ENCODE measurements around the gene ZNG1A.
"Not testable (repeated sequence)": the region's sequence is repeated elsewhere in the genome, so short reads cannot be mapped to it uniquely, and the experiment has no call there.

Gene ZNG1A

GRCh38 chr9:211036-211435 lies 32.2 kb upstream of the ZNG1A start:
- Histone ChIP-seq H3K36me3 (ENCODE audit: control insufficient read depth in 1 of 2, insufficient read depth in 2 of 2, low read length in 2 of 2) (no peaks in the 10 kb centered on the region), H3K27me3 (ENCODE audit: insufficient read depth, low read length) (no peaks in the 10 kb centered on the region), H3K14ac (ENCODE audit: low read length) (no peak overlapping the region), H3K79me1 (ENCODE audit: low read length) (peaks cover 8% of the 10 kb centered on the region), H4K12ac (ENCODE audit: low read depth, low read length) (no peak overlapping the region), H3K4me1 (ENCODE audit: control insufficient read depth in 1 of 2, insufficient read depth in 2 of 2, low read length in 2 of 2) (no peaks in the 10 kb centered on the region), H2BK12ac (ENCODE audit: low read length) (no peak overlapping the region), H2BK5ac (ENCODE audit: low read depth, low read length, poor library complexity) (no peak overlapping the region), H3K4me3 (ENCODE audit: low read depth, low read length) (no peak overlapping the region), H3K18ac (ENCODE audit: low read length) (no peak overlapping the region), H4K8ac (ENCODE audit: low read depth, low read length) (no peak overlapping the region), H3K4me2 (ENCODE audit: low read length) (no peak overlapping the region), H3K9ac (ENCODE audit: low read length) (no peak overlapping the region), H3K4ac (ENCODE audit: low read depth, low read length) (no peak overlapping the region), H4K91ac (ENCODE audit: low read depth, low read length) (no peak overlapping the region), H2AK5ac (ENCODE audit: low read length) (no peak overlapping the region), H3K27ac (ENCODE audit: low read depth, low read length) (no peak overlapping the region), H3K79me2 (ENCODE audit: control insufficient read depth, insufficient read depth, low read length, poor library complexity) (peaks cover 3% of the 10 kb centered on the region), H3K9me3 (ENCODE audit: insufficient read depth, low read depth, low read length) (no peaks in the 10 kb centered on the region), H2AFZ (ENCODE audit: insufficient read depth, low read length, poor library complexity) (no peak overlapping the region), H3K23ac (ENCODE audit: low read length) (no peak overlapping the region), H2BK120ac (ENCODE audit: insufficient read depth, low read length, poor library complexity) (no peak overlapping the region)
- DNase-seq: no peak
- WGBS (ENCODE audit: extremely low coverage, insufficient coverage, insufficient read length): no CpG with 5 or more reads among the region's 7 CpGs

GRCh38 chr9:209143-209758 lies 30.4 kb upstream of the ZNG1A start:
- H2BK5ac ChIP-seq (ENCODE audit: low read depth, low read length, poor library complexity): no peak overlapping the region

GRCh38 chr9:206481-206880 lies 27.6 kb upstream of the ZNG1A start:
- Histone ChIP-seq H3K4me1 (ENCODE audit: control insufficient read depth in 1 of 2, insufficient read depth in 2 of 2, low read length in 2 of 2) (no peaks in the 10 kb centered on the region), H4K12ac (ENCODE audit: low read depth, low read length) (no peak overlapping the region), H2BK12ac (ENCODE audit: low read length) (no peak overlapping the region), H3K4ac (ENCODE audit: low read depth, low read length) (no peak overlapping the region), H3K18ac (ENCODE audit: low read length) (no peak overlapping the region), H4K91ac (ENCODE audit: low read depth, low read length) (no peak overlapping the region), H3K79me1 (ENCODE audit: low read length) (no peaks in the 10 kb centered on the region), H3K14ac (ENCODE audit: low read length) (no peak overlapping the region), H2BK120ac (ENCODE audit: insufficient read depth, low read length, poor library complexity) (no peak overlapping the region), H4K8ac (ENCODE audit: low read depth, low read length) (no peak overlapping the region), H3K27me3 (ENCODE audit: insufficient read depth, low read length) (no peaks in the 10 kb centered on the region), H2AK5ac (ENCODE audit: low read length) (no peak overlapping the region), H3K79me2 (ENCODE audit: control insufficient read depth, insufficient read depth, low read length, poor library complexity) (no peaks in the 10 kb centered on the region), H3K9ac (ENCODE audit: low read length) (no peak overlapping the region), H3K4me2 (ENCODE audit: low read length) (no peak overlapping the region), H3K27ac (ENCODE audit: low read depth, low read length) (no peak overlapping the region), H3K9me3 (ENCODE audit: insufficient read depth, low read depth, low read length) (no peaks in the 10 kb centered on the region), H2AFZ (ENCODE audit: insufficient read depth, low read length, poor library complexity) (no peak overlapping the region), H3K36me3 (ENCODE audit: control insufficient read depth in 1 of 2, insufficient read depth in 2 of 2, low read length in 2 of 2) (no peaks in the 10 kb centered on the region), H3K4me3 (ENCODE audit: low read depth, low read length) (no peak overlapping the region), H2BK5ac (ENCODE audit: low read depth, low read length, poor library complexity) (no peak overlapping the region), H3K23ac (ENCODE audit: low read length) (no peak overlapping the region)
- WGBS (ENCODE audit: extremely low coverage, insufficient coverage, insufficient read length): no CpG with 5 or more reads among the region's 1 CpG
- no peak for DNase-seq

More at GRCh38 chr9:209143-209758, 30.4 kb upstream of the ZNG1A start:
- H3K27me3 ChIP-seq (ENCODE audit: insufficient read depth, low read length): no peaks in the 10 kb centered on the region
- H3K79me1 ChIP-seq (ENCODE audit: low read length): no peaks in the 10 kb centered on the region
- H3K9me3 ChIP-seq (ENCODE audit: insufficient read depth, low read depth, low read length): no peaks in the 10 kb centered on the region
- H4K8ac ChIP-seq (ENCODE audit: low read depth, low read length): no peak overlapping the region
- no peaks in the 10 kb centered on the region for H3K79me2 ChIP-seq (ENCODE audit: control insufficient read depth, insufficient read depth, low read length, poor library complexity)
- no peak overlapping the region for H2BK12ac ChIP-seq (ENCODE audit: low read length)
- no peak overlapping the region for H3K4ac ChIP-seq (ENCODE audit: low read depth, low read length)
- DNase-seq: no peak
- H3K27ac ChIP-seq (ENCODE audit: low read depth, low read length): no peak overlapping the region
- H3K23ac ChIP-seq (ENCODE audit: low read length): no peak overlapping the region
- H2AK5ac ChIP-seq (ENCODE audit: low read length): no peak overlapping the region
- H3K4me3 ChIP-seq (ENCODE audit: low read depth, low read length): no peak overlapping the region
- no peak overlapping the region for H2BK120ac ChIP-seq (ENCODE audit: insufficient read depth, low read length, poor library complexity)
- H3K4me1 ChIP-seq (ENCODE audit: control insufficient read depth in 1 of 2, insufficient read depth in 2 of 2, low read length in 2 of 2): no peaks in the 10 kb centered on the region
- no peak overlapping the region for H4K91ac ChIP-seq (ENCODE audit: low read depth, low read length)
- H3K18ac ChIP-seq (ENCODE audit: low read length): no peak overlapping the region
- H3K9ac ChIP-seq (ENCODE audit: low read length): no peak overlapping the region
- no peaks in the 10 kb centered on the region for H3K36me3 ChIP-seq (ENCODE audit: control insufficient read depth in 1 of 2, insufficient read depth in 2 of 2, low read length in 2 of 2)
- H3K4me2 ChIP-seq (ENCODE audit: low read length): no peak overlapping the region
- no CpG with 5 or more reads among the region's 14 CpGs for WGBS (ENCODE audit: extremely low coverage, insufficient coverage, insufficient read length)
- no peak overlapping the region for H3K14ac ChIP-seq (ENCODE audit: low read length)
- H4K12ac ChIP-seq (ENCODE audit: low read depth, low read length): no peak overlapping the region
- H2AFZ ChIP-seq (ENCODE audit: insufficient read depth, low read length, poor library complexity): no peak overlapping the region

- H3K14ac ChIP-seq (ENCODE audit: low read length); H3K27ac ChIP-seq (ENCODE audit: low read depth, low read length); H3K4ac ChIP-seq (ENCODE audit: low read depth, low read length); H4K12ac ChIP-seq (ENCODE audit: low read depth, low read length); H3K36me3 ChIP-seq (ENCODE audit: control insufficient read depth in 1 of 2, insufficient read depth in 2 of 2, low read length in 2 of 2); H3K27me3 ChIP-seq (ENCODE audit: insufficient read depth, low read length); H3K9me3 ChIP-seq (ENCODE audit: insufficient read depth, low read depth, low read length); H2BK12ac ChIP-seq (ENCODE audit: low read length); H3K18ac ChIP-seq (ENCODE audit: low read length); H3K4me3 ChIP-seq (ENCODE audit: low read depth, low read length); H2BK120ac ChIP-seq (ENCODE audit: insufficient read depth, low read length, poor library complexity); H2BK5ac ChIP-seq (ENCODE audit: low read depth, low read length, poor library complexity); H3K9ac ChIP-seq (ENCODE audit: low read length); H4K8ac ChIP-seq (ENCODE audit: low read depth, low read length); DNase-seq; H4K91ac ChIP-seq (ENCODE audit: low read depth, low read length); H3K79me2 ChIP-seq (ENCODE audit: control insufficient read depth, insufficient read depth, low read length, poor library complexity); H3K4me2 ChIP-seq (ENCODE audit: low read length); H3K4me1 ChIP-seq (ENCODE audit: control insufficient read depth in 1 of 2, insufficient read depth in 2 of 2, low read length in 2 of 2); H2AK5ac ChIP-seq (ENCODE audit: low read length); H2AFZ ChIP-seq (ENCODE audit: insufficient read depth, low read length, poor library complexity); H3K23ac ChIP-seq (ENCODE audit: low read length); H3K79me1 ChIP-seq (ENCODE audit: low read length): not testable (repeated sequence)
- WGBS (ENCODE audit: extremely low coverage, insufficient coverage, insufficient read length): no CpG with 5 or more reads among the region's 1 CpG
These were observed 20.7 kb upstream of the ZNG1A start for GRCh38 chr9:199601-200000.
